ENCODE data around the gene MKRN2.

MKRN2 gene

DNA sequence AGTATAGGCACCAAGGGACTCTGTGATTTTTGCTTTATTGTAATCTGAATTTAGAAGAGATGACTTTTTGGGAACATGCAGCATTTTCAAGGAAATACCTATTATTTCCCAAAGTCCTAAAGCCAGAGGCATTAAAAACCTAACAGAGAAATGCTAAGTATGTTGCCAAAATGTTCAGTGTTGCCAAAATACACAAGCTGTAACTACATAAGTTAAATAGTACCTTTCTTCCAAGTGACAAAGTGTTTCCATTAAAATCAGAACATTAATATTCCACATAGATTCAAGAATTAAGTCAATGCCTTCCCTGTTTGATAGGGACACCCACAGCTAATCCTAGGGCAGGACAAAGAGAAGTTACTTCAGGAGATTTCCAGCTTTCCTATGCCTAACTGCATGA, 42.0 kb downstream of the MKRN2 start:
- TF ChIP-seq, protein P1, sequence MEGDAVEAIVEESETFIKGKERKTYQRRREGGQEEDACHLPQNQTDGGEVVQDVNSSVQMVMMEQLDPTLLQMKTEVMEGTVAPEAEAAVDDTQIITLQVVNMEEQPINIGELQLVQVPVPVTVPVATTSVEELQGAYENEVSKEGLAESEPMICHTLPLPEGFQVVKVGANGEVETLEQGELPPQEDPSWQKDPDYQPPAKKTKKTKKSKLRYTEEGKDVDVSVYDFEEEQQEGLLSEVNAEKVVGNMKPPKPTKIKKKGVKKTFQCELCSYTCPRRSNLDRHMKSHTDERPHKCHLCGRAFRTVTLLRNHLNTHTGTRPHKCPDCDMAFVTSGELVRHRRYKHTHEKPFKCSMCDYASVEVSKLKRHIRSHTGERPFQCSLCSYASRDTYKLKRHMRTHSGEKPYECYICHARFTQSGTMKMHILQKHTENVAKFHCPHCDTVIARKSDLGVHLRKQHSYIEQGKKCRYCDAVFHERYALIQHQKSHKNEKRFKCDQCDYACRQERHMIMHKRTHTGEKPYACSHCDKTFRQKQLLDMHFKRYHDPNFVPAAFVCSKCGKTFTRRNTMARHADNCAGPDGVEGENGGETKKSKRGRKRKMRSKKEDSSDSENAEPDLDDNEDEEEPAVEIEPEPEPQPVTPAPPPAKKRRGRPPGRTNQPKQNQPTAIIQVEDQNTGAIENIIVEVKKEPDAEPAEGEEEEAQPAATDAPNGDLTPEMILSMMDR (IDR thresholded peaks at IDR 0.05; ENCODE audit: low read depth, low read length), result no peak
- no peak overlapping the region for H3K4me3 ChIP-seq (ENCODE audit: low read depth, low read length)

DNA sequence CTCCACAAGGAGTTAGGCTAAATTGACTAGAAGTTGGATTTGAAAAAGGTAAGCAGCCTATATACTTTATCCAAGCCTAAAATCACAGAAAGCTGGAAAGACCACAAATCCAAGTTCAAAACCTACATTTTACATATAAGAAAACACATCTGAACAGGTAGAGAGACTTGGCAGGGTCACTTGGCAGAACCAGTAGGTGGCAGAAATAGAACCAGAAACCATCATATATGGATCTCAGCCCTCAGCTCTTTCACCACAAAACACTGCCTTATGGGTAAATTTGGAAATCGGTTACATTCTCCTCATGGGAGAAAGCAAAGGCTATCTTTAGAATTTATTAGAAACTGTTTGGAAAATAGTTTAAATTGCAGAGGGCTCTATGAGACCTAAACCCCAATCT, 44.2 kb downstream of the MKRN2 start:
- TF ChIP-seq, protein P1 (IDR thresholded peaks at IDR 0.05; ENCODE audit: low read depth, low read length), result no peak
- no peak overlapping the region for H3K4me3 ChIP-seq (ENCODE audit: low read depth, low read length)

DNA sequence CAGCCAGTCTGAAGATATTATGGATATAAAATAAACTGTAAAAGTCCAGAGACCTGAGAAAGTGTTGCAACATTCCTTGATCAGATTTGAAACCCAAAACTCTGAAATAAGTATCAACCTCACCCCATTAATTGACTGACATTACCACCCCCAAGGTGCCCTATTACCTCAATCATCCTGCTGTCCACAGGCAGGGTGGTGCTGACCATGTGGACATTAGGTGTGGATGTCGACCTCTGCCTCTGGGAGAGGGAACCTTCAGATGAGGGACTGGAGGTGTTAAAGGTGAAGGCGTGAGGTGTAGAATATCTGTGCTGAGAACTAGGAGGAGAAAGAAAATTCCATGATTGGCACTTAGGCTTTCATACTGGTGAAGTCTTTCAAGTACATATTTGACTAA, 47.1 kb downstream of the MKRN2 start:
- TF ChIP-seq, protein P1 (IDR thresholded peaks at IDR 0.05; ENCODE audit: low read depth, low read length), result no peak
- no peak overlapping the region for H3K4me3 ChIP-seq (ENCODE audit: low read depth, low read length)

DNA sequence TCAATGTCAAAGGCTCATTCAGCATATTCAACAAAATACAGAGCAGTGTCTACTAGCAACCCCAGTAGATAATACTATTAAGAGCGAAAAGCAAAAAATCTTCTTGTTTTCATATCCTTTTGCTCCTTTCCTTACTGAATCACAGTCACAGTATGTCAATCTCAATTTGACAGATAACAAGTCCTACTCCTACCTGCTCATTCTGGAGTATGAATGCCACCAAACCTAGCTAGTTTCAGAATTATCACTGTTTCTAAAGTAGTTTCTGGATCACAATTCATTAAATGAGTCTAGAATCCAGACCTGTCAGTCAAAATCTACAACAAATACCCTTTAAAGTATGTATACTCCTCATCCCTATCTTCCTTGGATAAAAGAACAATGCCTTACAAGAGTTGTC, 51.5 kb downstream of the MKRN2 start:
- H3K4me3 ChIP-seq (ENCODE audit: low read depth, low read length), result no peak overlapping the region
- TF ChIP-seq, protein P1 (IDR thresholded peaks at IDR 0.05; ENCODE audit: low read depth, low read length), result no peak

DNA sequence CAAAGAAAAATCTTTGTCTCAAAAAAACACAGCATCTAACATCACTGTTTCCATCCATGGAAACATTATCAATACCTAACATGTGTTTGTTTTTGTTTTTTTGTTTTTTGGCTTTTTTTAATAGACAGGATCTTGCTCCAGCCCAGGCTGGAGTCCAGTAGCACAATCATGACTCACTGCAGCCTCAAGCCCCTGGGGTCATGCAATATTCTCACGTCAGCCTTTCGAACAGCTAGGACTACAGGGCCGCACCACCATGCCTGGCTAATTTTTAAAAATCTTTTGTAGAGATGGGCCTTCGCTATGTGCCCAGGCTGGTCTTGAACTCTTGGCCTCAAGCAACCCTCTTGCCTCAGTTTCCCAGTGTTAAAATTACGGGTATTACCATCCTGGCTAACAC, 54.2 kb downstream of the MKRN2 start:
- H3K4me3 ChIP-seq (ENCODE audit: low read depth, low read length), result no peak overlapping the region
- TF ChIP-seq, protein P1 (IDR thresholded peaks at IDR 0.05; ENCODE audit: low read depth, low read length), result no peak

DNA sequence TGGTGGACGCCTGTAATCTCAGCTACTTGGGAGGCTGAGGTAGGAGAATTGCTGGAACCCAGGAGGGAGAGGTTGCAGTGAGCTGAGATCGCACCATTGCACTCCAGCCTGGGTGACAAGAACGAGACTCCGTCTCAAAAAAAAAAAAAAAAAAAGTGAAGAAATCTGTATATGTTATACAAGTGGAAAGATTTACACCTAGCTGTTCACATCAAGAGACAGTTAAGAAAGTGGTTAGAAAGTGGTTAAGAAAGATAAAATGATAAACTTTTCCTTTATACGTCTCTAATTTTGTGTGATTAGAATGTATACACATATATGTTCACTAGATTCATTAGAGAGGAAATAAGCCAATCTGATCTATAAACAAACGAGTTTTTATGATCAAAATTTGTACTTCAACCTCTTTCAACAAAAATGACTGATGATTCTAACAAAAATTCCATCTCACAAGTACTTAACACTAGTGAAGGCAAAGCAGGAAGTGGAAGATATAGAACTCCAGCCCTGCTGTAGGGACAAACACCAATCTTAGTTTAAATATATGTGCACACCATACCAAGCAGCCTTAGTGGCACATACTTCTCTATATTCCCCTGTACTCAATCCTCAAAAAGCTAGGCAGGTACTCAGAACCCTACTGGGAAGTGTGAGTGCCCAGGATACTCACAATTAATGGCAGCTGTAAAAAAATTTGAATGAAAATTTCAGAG, 55.8 kb downstream of the MKRN2 start:
- TF ChIP-seq, protein P1 (IDR thresholded peaks at IDR 0.05; ENCODE audit: low read depth, low read length), result no peak
- H3K4me3 ChIP-seq (ENCODE audit: low read depth, low read length), result no peak overlapping the region

DNA sequence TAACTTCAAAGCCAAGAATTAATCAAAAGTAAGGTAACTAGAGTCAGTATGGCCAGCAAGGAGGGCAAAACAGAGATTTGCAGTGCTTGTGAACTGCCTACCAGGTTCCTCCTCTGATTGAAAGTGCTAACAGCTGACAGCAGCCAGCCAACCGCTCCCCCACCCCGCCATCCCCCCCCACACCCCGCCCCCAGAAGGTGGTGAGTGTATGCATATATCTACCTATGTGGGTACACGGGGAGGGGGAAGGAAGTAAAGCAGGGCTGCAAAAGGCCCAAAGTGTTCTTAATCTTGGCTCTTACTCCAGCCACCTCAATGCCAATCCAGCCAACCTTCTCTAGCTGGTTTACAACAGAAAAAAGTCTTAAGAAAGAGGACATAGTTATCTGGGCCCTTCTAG, 56.4 kb downstream of the MKRN2 start:
- TF ChIP-seq, protein P1 (IDR thresholded peaks at IDR 0.05; ENCODE audit: low read depth, low read length), result no peak
- no peak overlapping the region for H3K4me3 ChIP-seq (ENCODE audit: low read depth, low read length)
